ENCODE measurements around the gene GOLGA2.

Gene GOLGA2, protein sequence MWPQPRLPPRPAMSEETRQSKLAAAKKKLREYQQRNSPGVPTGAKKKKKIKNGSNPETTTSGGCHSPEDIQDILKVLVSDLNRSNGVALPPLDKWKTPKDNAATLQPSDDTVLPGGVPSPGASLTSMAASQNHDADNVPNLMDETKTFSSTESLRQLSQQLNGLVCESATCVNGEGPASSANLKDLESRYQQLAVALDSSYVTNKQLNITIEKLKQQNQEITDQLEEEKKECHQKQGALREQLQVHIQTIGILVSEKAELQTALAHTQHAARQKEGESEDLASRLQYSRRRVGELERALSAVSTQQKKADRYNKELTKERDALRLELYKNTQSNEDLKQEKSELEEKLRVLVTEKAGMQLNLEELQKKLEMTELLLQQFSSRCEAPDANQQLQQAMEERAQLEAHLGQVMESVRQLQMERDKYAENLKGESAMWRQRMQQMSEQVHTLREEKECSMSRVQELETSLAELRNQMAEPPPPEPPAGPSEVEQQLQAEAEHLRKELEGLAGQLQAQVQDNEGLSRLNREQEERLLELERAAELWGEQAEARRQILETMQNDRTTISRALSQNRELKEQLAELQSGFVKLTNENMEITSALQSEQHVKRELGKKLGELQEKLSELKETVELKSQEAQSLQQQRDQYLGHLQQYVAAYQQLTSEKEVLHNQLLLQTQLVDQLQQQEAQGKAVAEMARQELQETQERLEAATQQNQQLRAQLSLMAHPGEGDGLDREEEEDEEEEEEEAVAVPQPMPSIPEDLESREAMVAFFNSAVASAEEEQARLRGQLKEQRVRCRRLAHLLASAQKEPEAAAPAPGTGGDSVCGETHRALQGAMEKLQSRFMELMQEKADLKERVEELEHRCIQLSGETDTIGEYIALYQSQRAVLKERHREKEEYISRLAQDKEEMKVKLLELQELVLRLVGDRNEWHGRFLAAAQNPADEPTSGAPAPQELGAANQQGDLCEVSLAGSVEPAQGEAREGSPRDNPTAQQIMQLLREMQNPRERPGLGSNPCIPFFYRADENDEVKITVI

DNA sequence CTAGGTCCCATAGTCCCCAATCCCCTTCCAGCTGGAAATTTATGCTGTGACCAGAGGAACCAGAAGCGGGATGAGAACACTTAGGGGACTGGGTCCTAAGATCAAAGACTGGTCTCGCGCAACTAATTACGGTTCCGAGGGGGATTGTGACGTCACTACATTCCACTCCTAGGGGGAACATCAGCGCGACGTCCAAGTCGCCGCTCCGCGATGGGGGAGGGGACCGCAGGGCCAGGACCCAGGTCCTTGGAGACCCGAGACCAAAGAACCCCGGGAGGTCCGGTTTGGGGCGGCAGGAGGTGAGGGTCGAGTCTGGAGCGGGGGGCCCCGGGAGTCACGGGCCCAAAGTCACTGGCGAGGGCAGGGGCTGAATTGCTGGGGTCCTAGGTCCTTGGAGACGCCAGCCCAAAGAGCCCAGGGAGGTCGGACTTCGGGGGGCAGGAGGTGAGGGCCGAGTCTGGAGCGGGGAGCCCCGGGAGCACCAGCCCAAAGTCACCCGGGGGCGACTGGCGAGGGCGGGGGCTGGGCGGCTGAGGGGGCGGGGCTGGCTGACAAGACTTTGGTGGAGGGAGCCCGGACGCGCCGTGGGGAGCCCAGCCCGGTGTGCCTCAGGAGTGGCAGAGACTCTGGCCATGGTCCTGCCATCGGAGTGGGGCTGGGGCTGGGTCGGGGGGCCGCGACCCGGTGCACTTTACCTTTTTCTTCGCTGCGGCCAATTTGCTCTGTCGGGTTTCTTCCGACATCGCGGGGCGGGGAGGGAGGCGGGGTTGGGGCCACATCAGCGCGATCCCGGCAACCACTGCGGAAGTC is at the start of gene GOLGA2:
Gene GOLGA2 (minus strand): TSS at position 810 of the 810 bp plus-strand sequence. CDS start 31 bp downstream, at position 779.
- H3K4me3 ChIP-seq (ENCODE audit: low read depth, low read length): peak within 1 kb of the TSS; percentile 90
- TF ChIP-seq, protein P1, sequence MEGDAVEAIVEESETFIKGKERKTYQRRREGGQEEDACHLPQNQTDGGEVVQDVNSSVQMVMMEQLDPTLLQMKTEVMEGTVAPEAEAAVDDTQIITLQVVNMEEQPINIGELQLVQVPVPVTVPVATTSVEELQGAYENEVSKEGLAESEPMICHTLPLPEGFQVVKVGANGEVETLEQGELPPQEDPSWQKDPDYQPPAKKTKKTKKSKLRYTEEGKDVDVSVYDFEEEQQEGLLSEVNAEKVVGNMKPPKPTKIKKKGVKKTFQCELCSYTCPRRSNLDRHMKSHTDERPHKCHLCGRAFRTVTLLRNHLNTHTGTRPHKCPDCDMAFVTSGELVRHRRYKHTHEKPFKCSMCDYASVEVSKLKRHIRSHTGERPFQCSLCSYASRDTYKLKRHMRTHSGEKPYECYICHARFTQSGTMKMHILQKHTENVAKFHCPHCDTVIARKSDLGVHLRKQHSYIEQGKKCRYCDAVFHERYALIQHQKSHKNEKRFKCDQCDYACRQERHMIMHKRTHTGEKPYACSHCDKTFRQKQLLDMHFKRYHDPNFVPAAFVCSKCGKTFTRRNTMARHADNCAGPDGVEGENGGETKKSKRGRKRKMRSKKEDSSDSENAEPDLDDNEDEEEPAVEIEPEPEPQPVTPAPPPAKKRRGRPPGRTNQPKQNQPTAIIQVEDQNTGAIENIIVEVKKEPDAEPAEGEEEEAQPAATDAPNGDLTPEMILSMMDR (IDR thresholded peaks at IDR 0.05; ENCODE audit: low read depth, low read length, missing control alignments): no peak
- no peak for DNase-seq (ENCODE audit: low read depth)

DNA sequence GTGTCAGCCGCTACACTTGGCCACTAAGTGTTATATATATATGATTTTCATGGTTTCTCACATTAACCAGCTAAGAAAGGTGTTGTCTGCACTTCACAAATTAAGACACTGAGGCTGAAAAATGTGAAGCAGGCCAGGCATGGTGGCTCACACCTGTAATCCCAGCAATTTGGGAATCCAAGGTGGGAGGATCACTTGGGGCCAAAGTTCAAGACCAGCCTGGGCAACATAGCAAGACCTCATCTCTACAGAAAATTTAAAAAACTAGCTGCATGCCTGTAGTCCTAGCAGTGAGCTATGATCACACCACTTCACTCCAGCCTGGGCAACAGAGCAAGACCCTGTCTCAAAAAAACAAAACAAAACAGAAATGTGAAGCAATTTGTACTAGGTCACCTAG is 48.6 kb upstream of the GOLGA2 start:
- DNase-seq (ENCODE audit: low read depth): no peak
- no peak overlapping the region for H3K4me3 ChIP-seq (ENCODE audit: low read depth, low read length)
- TF ChIP-seq, protein P1 (IDR thresholded peaks at IDR 0.05; ENCODE audit: low read depth, low read length, missing control alignments): no peak

DNA sequence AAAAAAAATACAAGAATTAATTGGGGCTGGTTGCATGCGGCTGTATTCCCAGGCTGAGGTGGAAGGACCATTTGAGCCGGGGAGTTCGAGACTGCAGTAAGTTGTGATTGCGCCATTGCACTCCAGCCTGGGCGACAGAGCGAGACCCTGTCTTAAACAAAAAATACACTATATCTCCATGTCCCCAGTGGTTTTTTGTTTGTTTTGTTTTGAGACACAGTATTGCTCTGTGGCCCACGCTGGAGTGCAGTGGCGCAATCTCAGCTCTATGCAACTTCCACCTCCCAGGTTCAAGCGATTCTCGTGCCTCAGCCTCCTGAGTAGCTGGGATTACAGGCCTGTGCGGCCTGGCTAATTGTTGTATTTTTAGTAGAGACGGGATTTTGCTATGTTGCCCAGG is 48.0 kb upstream of the GOLGA2 start:
- DNase-seq (ENCODE audit: low read depth): no peak
- H3K4me3 ChIP-seq (ENCODE audit: low read depth, low read length): peak overlapping the region; percentile 71
- TF ChIP-seq, protein P1 (IDR thresholded peaks at IDR 0.05; ENCODE audit: low read depth, low read length, missing control alignments): no peak

DNA sequence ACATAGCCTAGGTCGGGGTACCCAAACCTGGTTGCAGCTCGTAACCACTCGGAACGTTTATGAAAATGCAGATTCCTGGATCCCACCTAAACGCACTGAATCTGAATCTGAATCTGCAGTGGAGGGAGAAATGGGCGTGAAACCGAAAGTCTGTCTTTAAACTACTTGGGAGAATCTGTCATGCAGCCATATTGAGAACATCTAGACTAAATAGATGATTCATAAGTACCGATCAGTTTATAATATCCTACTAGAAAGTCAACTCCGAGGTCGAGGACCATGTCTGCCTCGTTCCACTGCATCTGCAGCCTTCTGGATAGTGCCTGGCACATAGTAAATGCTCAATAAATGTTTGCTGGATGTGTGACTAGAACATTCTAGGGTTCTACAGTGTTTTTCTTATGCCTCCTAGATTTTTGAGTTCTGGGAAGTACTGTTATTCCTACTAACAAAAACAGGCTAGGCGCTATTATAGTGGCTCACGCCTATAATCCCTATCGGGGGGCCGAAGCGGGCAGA is 47.5 kb upstream of the GOLGA2 start:
- H3K4me3 ChIP-seq (ENCODE audit: low read depth, low read length): peak overlapping the region; percentile 71
- no peak for DNase-seq (ENCODE audit: low read depth)
- TF ChIP-seq, protein P1 (IDR thresholded peaks at IDR 0.05; ENCODE audit: low read depth, low read length, missing control alignments): no peak

DNA sequence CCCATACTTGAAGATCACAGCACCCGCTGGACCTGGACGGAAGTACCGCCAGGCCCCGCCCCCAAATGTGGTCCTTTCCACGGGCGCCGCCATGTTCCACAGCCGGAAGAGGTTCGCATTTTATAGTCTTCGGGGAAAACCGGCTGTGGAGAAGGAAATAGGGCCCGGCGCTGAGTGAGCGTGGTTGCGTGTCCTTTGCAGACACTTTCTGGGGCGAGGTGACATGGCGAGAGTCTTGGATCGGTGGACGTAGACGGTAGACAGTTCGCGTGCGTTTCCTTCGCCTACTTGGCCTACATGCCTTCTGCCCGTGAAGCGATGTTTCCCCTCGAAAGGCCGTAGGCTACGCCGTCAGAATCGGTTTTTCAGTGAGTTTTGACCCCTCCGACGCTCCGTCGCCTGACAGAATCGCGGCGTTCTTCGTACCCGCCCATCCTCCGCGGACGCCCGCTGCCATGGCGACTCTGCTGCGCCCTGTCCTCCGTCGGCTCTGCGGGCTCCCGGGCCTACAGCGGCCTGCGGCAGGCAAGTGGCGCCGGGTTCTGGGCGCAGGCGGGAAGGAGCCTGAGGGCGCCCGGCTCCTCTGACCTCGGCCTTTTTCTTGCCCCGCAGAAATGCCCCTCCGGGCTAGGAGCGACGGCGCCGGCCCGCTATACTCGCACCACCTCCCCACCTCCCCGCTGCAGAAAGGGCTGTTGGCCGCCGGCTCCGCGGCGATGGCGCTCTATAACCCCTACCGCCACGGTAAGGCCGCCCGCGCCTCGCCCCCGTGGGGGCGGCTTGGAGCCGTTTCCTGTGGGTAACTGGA is 46.8 kb upstream of the GOLGA2 start, which contains the start of the genes COQ4 and TRUB2:
Gene COQ4 (plus strand): TSS at position 436 of the 808 bp plus-strand sequence. CDS start 20 bp downstream, at position 456.
Gene TRUB2 (minus strand): TSS at position 44 of the 808 bp plus-strand sequence. CDS start 39 bp downstream, at position 5.
- DNase-seq (ENCODE audit: low read depth): peak; percentile 82
- TF ChIP-seq, protein P1 (IDR thresholded peaks at IDR 0.05; ENCODE audit: low read depth, low read length, missing control alignments): no peak

More for the DNA sequence above, 46.8 kb upstream of the GOLGA2 start, which contains the start of the genes COQ4 and TRUB2:
- peak within 1 kb of the TSS; percentile 71 for H3K4me3 ChIP-seq (ENCODE audit: low read depth, low read length)
